Natural killer cell (primary cell): ENCODE results near the gene STX16. TPM values are rescaled to one million over a fixed set of nuclear protein-coding genes. Genes with fewer than 3 reads are reported as not detected.

Experiments used
- ATAC-seq, 3 donors: fragments of 150-1000 bp in 2 of 3; fragments of 200-7000 bp in 1 of 3; cut with Tn5 transposase; 1 replicate in 1 of 3; 2 replicates in 2 of 3; pipeline ENCODE4 v1.10.0; 2021; ENCODE audit warnings: mild to moderate bottlenecking in 2 of 3, moderate library complexity in 2 of 3
- DNase-seq, 2 donors: peaks; one replicate each; pipeline versions ENCODE4 v3.0.0 to v3.0.0-alpha.2; 2013 to 2021; ENCODE audit warnings: mixed read lengths in 1 of 2
- H3K27ac ChIP-seq: one replicate; pipeline ENCODE4 v1.5.1; 2013; ENCODE audit warnings: mild to moderate bottlenecking, low read length
- H3K27me3 ChIP-seq: one replicate; pipeline ENCODE4 v1.6.1; 2013; ENCODE audit warnings: low read length; ENCODE audit not compliant: control insufficient read depth, insufficient read depth
- H3K36me3 ChIP-seq: one replicate; pipeline ENCODE4 v1.6.1; 2013; ENCODE audit warnings: low read length; ENCODE audit not compliant: control insufficient read depth, insufficient read depth
- H3K4me1 ChIP-seq: one replicate; pipeline ENCODE4 v1.6.1; 2013; ENCODE audit warnings: low read length; ENCODE audit not compliant: control insufficient read depth, insufficient read depth
- H3K4me3 ChIP-seq: one replicate; pipeline ENCODE4 v1.5.1; 2013; ENCODE audit warnings: low read length
- H3K9me3 ChIP-seq: one replicate; pipeline ENCODE4 v1.6.1; 2013; ENCODE audit warnings: low read length; ENCODE audit not compliant: control insufficient read depth, insufficient read depth
- H3K27ac Mint-ChIP-seq, 2 donors: one replicate each; pipeline ENCODE4 v1.8.0; 2022; ENCODE audit warnings: mild to moderate bottlenecking in 2 of 2, mixed read lengths in 2 of 2, moderate library complexity in 1 of 2
- H3K27me3 Mint-ChIP-seq, 2 donors: one replicate each; pipeline ENCODE4 v1.8.0; 2022; ENCODE audit warnings: low read depth in 2 of 2, mixed read lengths in 2 of 2
- H3K36me3 Mint-ChIP-seq: one replicate; pipeline ENCODE4 v1.8.0; 2022; ENCODE audit warnings: mixed read lengths
- H3K4me1 Mint-ChIP-seq, 2 donors: one replicate each; pipeline ENCODE4 v1.8.0; 2022; ENCODE audit warnings: mixed read lengths in 2 of 2
- H3K4me3 Mint-ChIP-seq: one replicate; pipeline ENCODE4 v1.8.0; 2022; ENCODE audit warnings: mild to moderate bottlenecking, moderate library complexity, mixed read lengths
- H3K9me3 Mint-ChIP-seq, 2 donors: one replicate each; pipeline ENCODE4 v1.8.0; 2022; ENCODE audit warnings: mixed read lengths in 2 of 2
- CTCF ChIP-seq: fragments of 200-600 bp; IDR thresholded peaks from one replicate; pipeline ENCODE4 v1.8.0; 2022; ENCODE audit warnings: antibody characterized with exemption
- WGBS: methylation state at CpG from one replicate; pipeline ENCODE4 v1.1.7; 2013; ENCODE audit warnings: missing lambda C conversion rate; ENCODE audit not compliant: insufficient coverage; 5-methylcytosine and 5-hydroxymethylcytosine counted together
- intact Hi-C: fragments of 100-400 bp; cut with micrococcal nuclease; formaldehyde crosslinking; loops from one replicate; pipeline ENCODE4 v1.14.2; 2022
- total RNA-seq, 4 donors: library from RNA; stranded (reverse); fragments of 120-200 nt in 1 of 4; gene quantifications; one replicate each; pipeline versions ENCODE4 v1.2.3 to v1.2.4, GENCODE V29; 2013 to 2022

STX16 gene
- total RNA-seq, 3 donors from 2014 or later (not counting 1 experiment from before 2014, with no cell fraction given), result 136 to 146 (median 143) TPM

DNA sequence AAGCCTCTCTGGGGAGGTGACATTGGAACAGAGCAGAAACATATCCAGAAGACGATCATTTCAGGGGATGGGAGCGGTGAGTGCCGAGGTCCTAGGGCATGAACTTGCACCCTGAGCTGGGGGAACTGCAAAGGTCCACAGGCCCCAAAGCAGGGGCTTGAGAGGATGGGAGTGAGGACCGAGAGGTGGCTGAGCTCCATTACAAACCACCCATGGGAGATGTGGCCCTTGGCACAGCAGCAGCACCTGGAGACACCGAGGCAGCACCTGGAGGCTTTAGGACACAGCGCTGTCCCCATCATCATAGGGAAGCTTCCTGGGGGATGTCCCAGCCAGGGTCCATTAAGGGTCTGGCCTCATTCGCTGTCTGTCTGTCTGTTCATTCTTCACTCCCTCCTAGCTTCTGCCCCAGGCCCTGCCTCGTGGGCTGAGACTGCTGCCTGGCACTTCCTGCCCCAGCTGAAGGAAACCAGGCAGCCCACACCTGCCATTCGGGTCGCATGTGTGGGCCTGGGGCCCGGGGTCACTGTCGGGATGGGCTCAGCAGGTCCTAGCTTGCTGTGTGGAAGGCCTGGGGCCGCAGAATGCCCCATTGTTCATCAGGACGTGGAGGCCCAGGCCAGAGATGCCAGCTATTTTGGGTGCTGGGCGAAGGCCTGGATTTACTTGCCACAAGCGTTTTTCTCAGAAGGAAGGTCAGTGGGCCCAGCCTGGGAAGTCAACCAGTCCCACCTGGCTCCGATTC lies 42.8 kb upstream of the STX16 start:
- 75% methylated on average over 17 of the region's 17 CpGs for WGBS
- no peaks in the 10 kb centered on the region for H3K9me3 Mint-ChIP-seq
- intact Hi-C loops, result no loop called here
- H3K4me3 Mint-ChIP-seq, result no peak overlapping the region
- peaks cover 0 to 5% of the 10 kb centered on the region in 2 donors for H3K27me3 Mint-ChIP-seq
- H3K4me3 ChIP-seq, result no peak overlapping the region
- H3K27me3 ChIP-seq, result no peaks in the 10 kb centered on the region
- H3K4me1 Mint-ChIP-seq, result no peaks in the 10 kb centered on the region
- no peak for DNase-seq
- H3K4me1 ChIP-seq, result no peaks in the 10 kb centered on the region
- no peak for TF ChIP-seq CTCF
- H3K36me3 ChIP-seq, result no peaks in the 10 kb centered on the region
- H3K27ac ChIP-seq, result no peak overlapping the region
- no peaks in the 10 kb centered on the region for H3K9me3 ChIP-seq
- no peak for ATAC-seq
- H3K27ac Mint-ChIP-seq, result no peak overlapping the region
- no peaks in the 10 kb centered on the region for H3K36me3 Mint-ChIP-seq

DNA sequence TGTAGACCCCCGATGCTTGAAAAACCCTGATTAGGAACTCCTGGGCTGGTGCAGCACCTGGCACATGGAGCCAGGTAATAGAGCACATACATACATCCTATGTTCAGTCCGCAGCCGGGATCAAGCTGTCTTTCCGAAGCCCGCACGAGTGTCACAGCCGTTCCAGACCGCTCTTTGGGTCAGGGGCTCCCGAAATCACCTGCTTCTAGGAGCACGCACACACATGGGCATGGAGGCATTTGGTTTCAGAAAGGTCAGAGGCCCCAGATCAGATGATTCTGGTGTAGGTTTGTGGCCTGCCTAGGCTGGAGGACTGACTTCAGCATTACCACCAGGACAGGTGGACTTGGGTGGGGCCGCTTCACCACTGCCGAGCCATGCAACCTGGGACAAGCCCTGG lies 42.1 kb upstream of the STX16 start:
- TF ChIP-seq CTCF, result no peak
- 92% methylated on average over 11 of the region's 12 CpGs for WGBS
- no peaks in the 10 kb centered on the region for H3K4me1 Mint-ChIP-seq
- ATAC-seq (no peak), DNase-seq (no peak)
- H3K4me1 ChIP-seq, result no peaks in the 10 kb centered on the region
- no peaks in the 10 kb centered on the region for H3K27me3 ChIP-seq
- H3K36me3 Mint-ChIP-seq, result no peaks in the 10 kb centered on the region
- intact Hi-C loops, result no loop called here
- H3K36me3 ChIP-seq, result no peaks in the 10 kb centered on the region
- no peak overlapping the region for H3K27ac ChIP-seq
- no peaks in the 10 kb centered on the region for H3K9me3 Mint-ChIP-seq
- no peak overlapping the region for H3K27ac Mint-ChIP-seq
- H3K27me3 Mint-ChIP-seq, result peaks cover 0 to 5% of the 10 kb centered on the region in 2 donors
- H3K4me3 Mint-ChIP-seq, result no peak overlapping the region
- no peaks in the 10 kb centered on the region for H3K9me3 ChIP-seq
- H3K4me3 ChIP-seq, result no peak overlapping the region

DNA sequence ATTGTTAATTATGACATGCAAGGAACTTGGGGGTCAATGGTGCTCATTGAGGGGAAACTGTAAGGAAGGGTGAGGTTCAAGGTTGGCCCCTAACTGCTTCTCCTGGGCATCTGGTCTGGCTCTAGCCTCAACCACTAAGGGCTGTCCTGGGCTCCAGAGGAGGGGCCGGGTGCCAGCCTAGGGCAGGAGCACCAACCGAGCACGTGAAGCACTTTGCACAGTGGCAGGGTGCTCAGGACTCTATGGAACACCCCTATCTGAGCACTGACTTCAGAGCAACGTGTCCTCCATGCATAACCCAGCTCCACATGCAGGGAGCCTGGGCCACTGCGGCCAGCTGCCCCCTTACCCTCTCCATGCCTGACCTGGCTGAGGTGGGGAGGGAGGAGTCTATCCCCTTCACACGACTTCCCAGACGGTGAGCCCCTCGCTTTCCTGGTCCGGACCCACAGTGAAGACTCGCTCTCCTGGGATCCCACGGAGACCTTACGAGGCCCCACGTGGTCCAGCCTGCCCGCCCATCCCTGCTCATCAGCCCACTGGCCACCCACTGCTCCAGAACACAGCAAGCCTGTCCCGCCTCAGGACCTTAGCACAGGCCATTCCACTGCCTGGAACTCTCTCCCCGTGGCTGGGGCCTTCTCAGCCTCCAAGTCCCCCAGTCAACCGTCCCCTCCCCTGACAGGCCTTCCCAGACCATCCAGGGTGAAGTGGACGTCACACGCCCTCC lies 40.8 kb upstream of the STX16 start:
- Histone ChIP-seq H3K27ac (no peak overlapping the region), H3K9me3 (no peaks in the 10 kb centered on the region), H3K36me3 (no peaks in the 10 kb centered on the region), H3K4me1 (no peaks in the 10 kb centered on the region), H3K27me3 (no peaks in the 10 kb centered on the region), H3K4me3 (no peak overlapping the region)
- ATAC-seq, result no peak
- Mint-ChIP-seq H3K27me3 (peaks cover 0 to 5% of the 10 kb centered on the region in 2 donors), H3K27ac (no peak overlapping the region), H3K4me3 (no peak overlapping the region), H3K9me3 (no peaks in the 10 kb centered on the region), H3K36me3 (no peaks in the 10 kb centered on the region), H3K4me1 (no peaks in the 10 kb centered on the region)
- intact Hi-C loops, result no loop called here
- 82% methylated on average over 18 of the region's 19 CpGs for WGBS
- TF ChIP-seq CTCF, result no peak
- DNase-seq, result no peak
